Endothelial cell of umbilical vein (primary cell): ENCODE data around the gene LOX. TPM values are rescaled to one million over a fixed set of nuclear protein-coding genes. Genes with fewer than 3 reads are reported as not detected.

ENCODE experiments used
- BruUV-seq: library from RNA; stranded (reverse); fragments of 400-500 nt; replicated peaks from 2 replicates; lab custom pipeline; 2021; lab: Mats Ljungman, UMichigan
- CTCF ChIA-PET: fragments of 300-600, 350-600 bp; sonication (Branson Sonifier 250); formaldehyde crosslinking; loops from one replicate; lab custom pipeline; 2021; ENCODE audit warnings: antibody characterized with exemption, inconsistent platforms; lab: Charles Lee
- POLR2A ChIA-PET: fragments of 300-600, 350-600 bp; sonication (Branson Sonifier 250); formaldehyde crosslinking; loops from one replicate; lab custom pipeline; 2021; ENCODE audit warnings: antibody characterized with exemption, inconsistent platforms; lab: Charles Lee
- DNase-seq: peaks from one replicate; pipeline ENCODE4 v3.0.0-alpha.2; 2011; ENCODE audit warnings: low read depth, low spot score
- FAIRE-seq: peaks from 2 replicates; lab custom pipeline; 2011; peaks lifted over from hg19 to GRCh38; lab: Jason Lieb, UNC
- H2AFZ ChIP-seq: 2 replicates; pipeline ENCODE4 v1.6.0; 2012; ENCODE audit warnings: low read depth, low read length, control low read depth, inconsistent platforms
- H3K27ac ChIP-seq: 2 replicates; pipeline ENCODE4 v1.5.1; 2011; ENCODE audit warnings: low read depth, mild to moderate bottlenecking, control low read depth, low read length, moderate library complexity; ENCODE audit not compliant: insufficient read depth
- H3K27me3 ChIP-seq, 2 experiments: 2 replicates each; pipeline versions ENCODE4 v1.6.0 to v1.6.1; 2011; ENCODE audit warnings: low read length in 2 of 2, mixed read lengths in 1 of 2; ENCODE audit not compliant: control insufficient read depth in 2 of 2, insufficient read depth in 2 of 2
- H3K36me3 ChIP-seq, 2 experiments: 2 replicates in 1 of 2; 3 replicates in 1 of 2; pipeline ENCODE4 v1.5.1; 2011; ENCODE audit warnings: low read length in 2 of 2, mild to moderate bottlenecking in 1 of 2, moderate library complexity in 1 of 2; ENCODE audit not compliant: control insufficient read depth in 2 of 2, insufficient read depth in 2 of 2; ENCODE audit errors: extremely low read depth in 1 of 2
- H3K4me1 ChIP-seq: 3 replicates; pipeline ENCODE4 v1.5.1; 2011; ENCODE audit warnings: mild to moderate bottlenecking, low read length; ENCODE audit not compliant: control insufficient read depth, insufficient read depth; ENCODE audit errors: extremely low read depth
- H3K4me2 ChIP-seq: 2 replicates; pipeline ENCODE4 v1.6.1; 2011; ENCODE audit warnings: low read length, control low read depth, mixed read lengths; ENCODE audit not compliant: insufficient read depth
- H3K4me3 ChIP-seq, 3 experiments: fragments of 200-600 bp in 1 of 3; sonication (generic), shearing (Covaris generic) in 1 of 3; replicated peaks in 1 of 3; 2 replicates each; pipeline ENCODE4 v1.5.1; 2011 to 2016; ENCODE audit warnings: control low read depth in 3 of 3, low read length in 3 of 3, mild to moderate bottlenecking in 2 of 3, inconsistent platforms in 1 of 3, low read depth in 1 of 3, moderate library complexity in 1 of 3; ENCODE audit not compliant: insufficient read depth in 1 of 3
- H3K79me2 ChIP-seq: 2 replicates; pipeline ENCODE4 v1.6.0; 2012; ENCODE audit warnings: low read length, inconsistent platforms; ENCODE audit not compliant: control insufficient read depth, insufficient read depth
- H3K9ac ChIP-seq: replicated peaks from 2 replicates; pipeline ENCODE3; 2011; ENCODE audit warnings: low read length, control low read depth; ENCODE audit not compliant: insufficient read depth; ENCODE audit errors: extremely low read depth
- H3K9me1 ChIP-seq: replicated peaks from 3 replicates; pipeline ENCODE4 v1.6.0; 2011; ENCODE audit warnings: mild to moderate bottlenecking, low read length; ENCODE audit not compliant: control insufficient read depth, insufficient read depth; ENCODE audit errors: extremely low read depth
- H3K9me3 ChIP-seq: replicated peaks from 2 replicates; pipeline ENCODE4 v1.5.1; 2012; ENCODE audit warnings: low read length, inconsistent platforms; ENCODE audit not compliant: control insufficient read depth, insufficient read depth
- H4K20me1 ChIP-seq: replicated peaks from 2 replicates; pipeline ENCODE3; 2011; ENCODE audit warnings: mild to moderate bottlenecking, low read length; ENCODE audit not compliant: control insufficient read depth, insufficient read depth; ENCODE audit errors: extremely low read depth
- CTCF ChIP-seq, 2 donors: IDR thresholded peaks; 1 replicate in 1 of 2; 2 replicates in 1 of 2; pipeline ENCODE4 v1.5.1; 2011; ENCODE audit warnings: low read length in 2 of 2, mild to moderate bottlenecking in 2 of 2, moderate library complexity in 2 of 2, control low read depth in 1 of 2, inconsistent platforms in 1 of 2, low read depth in 1 of 2; ENCODE audit not compliant: insufficient read depth in 1 of 2; ENCODE audit errors: extremely low read depth in 1 of 2
- EZH2 ChIP-seq: IDR thresholded peaks from 2 replicates; pipeline ENCODE4 v1.6.1; 2012; ENCODE audit warnings: borderline replicate concordance, low read depth, mild to moderate bottlenecking, moderate library complexity, low read length, inconsistent platforms; ENCODE audit not compliant: severe bottlenecking
- FOS ChIP-seq: IDR thresholded peaks from 2 replicates; pipeline ENCODE4 v1.6.1; 2011; ENCODE audit warnings: mild to moderate bottlenecking, low read length, moderate library complexity, borderline replicate concordance; ENCODE audit not compliant: insufficient read depth
- GATA2 ChIP-seq: IDR thresholded peaks from 2 replicates; pipeline ENCODE4 v1.7.0; 2011; ENCODE audit warnings: low read depth, mild to moderate bottlenecking, moderate library complexity, mixed read lengths, low read length; ENCODE audit not compliant: insufficient read length, insufficient read depth
- JUN ChIP-seq: IDR thresholded peaks from 2 replicates; pipeline ENCODE4 v1.6.1; 2011; ENCODE audit warnings: borderline replicate concordance, low read depth; ENCODE audit not compliant: insufficient read length, insufficient read depth
- MAX ChIP-seq: IDR thresholded peaks from 2 replicates; pipeline ENCODE4 v1.6.1; 2011; ENCODE audit not compliant: insufficient read depth, insufficient read length
- MYC ChIP-seq: IDR thresholded peaks from one replicate; pipeline ENCODE4 v1.6.1; 2011; ENCODE audit warnings: mild to moderate bottlenecking, low read depth, low read length
- POLR2A ChIP-seq: IDR thresholded peaks from 2 replicates; pipeline ENCODE4 v1.6.1; 2012; ENCODE audit warnings: low read depth, mild to moderate bottlenecking, control low read depth, low read length
- POLR2AphosphoS5 ChIP-seq: IDR thresholded peaks from 2 replicates; pipeline ENCODE4 v1.6.1; 2012; ENCODE audit warnings: low read depth, mild to moderate bottlenecking, control low read depth, low read length, moderate library complexity; ENCODE audit not compliant: insufficient read depth
- dilution Hi-C: fragments of 300-500 bp; cut with MboI; formaldehyde crosslinking; loops from one replicate; pipeline ENCODE4 v1.15.0; 2019; ENCODE audit warnings: low sequenced_read_pairs; ENCODE audit not compliant: extremely low pct_ligation_motif_present
- intact Hi-C: fragments of 100-400 bp; cut with micrococcal nuclease; formaldehyde crosslinking; loops from one replicate; pipeline ENCODE4 v1.10.0; 2022
- polyA plus RNA-seq, 4 experiments: library from polyadenylated mRNA; depleted of rRNA in 3 of 4; stranded (reverse) in 3 of 4; unstranded in 1 of 4; fragments of >200 nt; gene quantifications; 2 replicates each; pipeline versions ENCODE4 v1.2.1 to v1.2.3, GENCODE V29; 2011 to 2012; ENCODE audit warnings: missing spikeins in 1 of 4
- total RNA-seq: library from RNA; stranded (reverse); gene quantifications from 2 replicates; pipeline ENCODE4 v1.2.3, GENCODE V29; 2021

The LOX gene
- total and polyA plus RNA-seq, 2 donors (not counting 3 experiments of a cell fraction or from before 2014, with no cell fraction given): 39.0 to 79.1 TPM

- no peak overlapping the region for H2AFZ ChIP-seq
- no peaks in the 10 kb centered on the region for H3K9me1 ChIP-seq
- FAIRE-seq: peak; percentile 63
- dilution Hi-C loops: no loop called here
- H4K20me1 ChIP-seq: peaks cover 3% of the 10 kb centered on the region
- ChIA-PET POLR2A (no interaction called here), CTCF (interaction anchor here (2.3 to 4.0 kb wide), 2 partner anchors 13 to 28 kb away, joined by 8 to 37 read pairs; partner anchors contain the start of gene LOX)
- TF ChIP-seq FOS (peak; percentile 68), MYC (no peak)
- intact Hi-C loops: no loop called here
- H3K9ac ChIP-seq: no peak overlapping the region
- BruUV-seq: no TSS peak
- peak; percentile 41 for DNase-seq
- H3K27me3 ChIP-seq: no peaks in the 10 kb centered on the region
- no peaks in the 10 kb centered on the region for H3K9me3 ChIP-seq
- peaks cover 3 to 4% of the 10 kb centered on the region in 2 experiments for H3K36me3 ChIP-seq
- H3K4me1 ChIP-seq: peaks cover 4% of the 10 kb centered on the region
- H3K4me2 ChIP-seq: no peak overlapping the region
- H3K79me2 ChIP-seq: no peaks in the 10 kb centered on the region
- H3K27ac ChIP-seq: no peak overlapping the region
- H3K4me3 ChIP-seq: no peak overlapping the region
Measured at GRCh38 chr5:122063836-122064235, 14.2 kb downstream of the LOX start.

GRCh38 chr5:122062205-122062604, 15.9 kb downstream of the LOX start:
- no peaks in the 10 kb centered on the region for H3K36me3 ChIP-seq
- H3K27me3 ChIP-seq: no peaks in the 10 kb centered on the region
- H3K9ac ChIP-seq: no peak overlapping the region
- no peak overlapping the region for H2AFZ ChIP-seq
- no peaks in the 10 kb centered on the region for H3K79me2 ChIP-seq
- H4K20me1 ChIP-seq: no peaks in the 10 kb centered on the region
- no peak overlapping the region for H3K27ac ChIP-seq
- dilution Hi-C loops: no loop called here
- BruUV-seq: no TSS peak
- H3K4me1 ChIP-seq: peaks cover 4% of the 10 kb centered on the region
- no peak for TF ChIP-seq EZH2
- no peak for TF ChIP-seq GATA2
- no peak for TF ChIP-seq POLR2AphosphoS5
- no peak for TF ChIP-seq JUN
- no peak for TF ChIP-seq CTCF (IDR thresholded peaks at IDR 0.05; ENCODE audit: extremely low read depth in 1 of 2, insufficient read depth in 1 of 2, low read depth in 1 of 2, low read length in 2 of 2)
- no peak for TF ChIP-seq MYC
- TF ChIP-seq MAX: no peak
- TF ChIP-seq FOS: no peak
- TF ChIP-seq POLR2A: no peak
- H3K9me1 ChIP-seq: no peaks in the 10 kb centered on the region
- CTCF ChIA-PET: interaction anchor here (2.2 to 4.0 kb wide), 2 partner anchors 14 to 40 kb away, joined by 10 to 37 read pairs; partner anchors contain the start of gene LOX
- DNase-seq: no peak
- peak; percentile 28 for FAIRE-seq
- H3K9me3 ChIP-seq: no peaks in the 10 kb centered on the region
- no peak overlapping the region for H3K4me3 ChIP-seq
- intact Hi-C loops: no loop called here
- POLR2A ChIA-PET: no interaction called here
- no peak overlapping the region for H3K4me2 ChIP-seq
